ENCODE results near the gene SEPSECS. TPM values are rescaled to one million over a fixed set of nuclear protein-coding genes. Genes with fewer than 3 reads are reported as not detected.

SEPSECS gene
- total and polyA plus RNA-seq, 2 donors (not counting 3 experiments of a cell fraction or from before 2014, with no cell fraction given) = 2.8 to 8.3 TPM

DNA sequence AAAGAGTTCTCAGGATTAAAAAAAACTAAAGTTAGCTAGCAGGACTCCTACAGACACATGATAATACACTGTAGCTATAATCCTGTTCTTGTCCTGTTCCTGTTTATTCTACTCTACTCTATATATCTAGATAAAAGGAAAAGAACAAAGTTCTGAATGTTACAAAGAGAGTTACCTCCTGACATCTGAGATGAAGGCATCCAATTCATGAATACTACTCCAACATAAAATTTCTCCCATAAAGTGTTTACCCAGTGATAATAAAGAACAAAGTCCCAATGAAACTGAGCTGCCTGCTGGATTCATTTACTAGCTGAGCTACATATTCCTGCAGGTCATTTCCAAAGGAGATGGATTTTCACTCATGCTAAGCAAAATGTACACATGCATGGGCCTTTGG is 27.1 kb downstream of the SEPSECS start:
- Histone ChIP-seq H3K4me3 (replicated peaks in 1 of 3; ENCODE audit: insufficient read depth in 1 of 3, low read depth in 1 of 3, low read length in 3 of 3) (no peak overlapping the region), H3K9ac (replicated peaks; ENCODE audit: extremely low read depth, insufficient read depth, low read length) (no peak overlapping the region), H3K4me2 (ENCODE audit: insufficient read depth, low read length) (no peak overlapping the region), H3K27me3 (ENCODE audit: control insufficient read depth in 2 of 2, insufficient read depth in 2 of 2, low read length in 2 of 2) (no peaks in the 10 kb centered on the region), H3K27ac (ENCODE audit: insufficient read depth, low read depth, low read length) (no peak overlapping the region), H3K9me1 (replicated peaks; ENCODE audit: control insufficient read depth, extremely low read depth, insufficient read depth, low read length) (no peaks in the 10 kb centered on the region), H2AFZ (ENCODE audit: low read depth, low read length) (no peak overlapping the region), H3K79me2 (ENCODE audit: control insufficient read depth, insufficient read depth, low read length) (no peaks in the 10 kb centered on the region), H3K36me3 (ENCODE audit: control insufficient read depth in 2 of 2, extremely low read depth in 1 of 2, insufficient read depth in 2 of 2, low read length in 2 of 2) (no peaks in the 10 kb centered on the region), H3K9me3 (replicated peaks; ENCODE audit: control insufficient read depth, insufficient read depth, low read length) (no peaks in the 10 kb centered on the region), H4K20me1 (replicated peaks; ENCODE audit: control insufficient read depth, extremely low read depth, insufficient read depth, low read length) (no peaks in the 10 kb centered on the region), H3K4me1 (ENCODE audit: control insufficient read depth, extremely low read depth, insufficient read depth, low read length) (no peaks in the 10 kb centered on the region)
- TF ChIP-seq EZH2 (IDR thresholded peaks at IDR 0.05; ENCODE audit: borderline replicate concordance, low read depth, low read length, severe bottlenecking) (no peak), JUN (IDR thresholded peaks at IDR 0.05; ENCODE audit: borderline replicate concordance, insufficient read depth, insufficient read length, low read depth) (no peak), CTCF (IDR thresholded peaks at IDR 0.05; ENCODE audit: extremely low read depth in 1 of 2, insufficient read depth in 1 of 2, low read depth in 1 of 2, low read length in 2 of 2) (no peak), POLR2AphosphoS5 (IDR thresholded peaks at IDR 0.05; ENCODE audit: insufficient read depth, low read depth, low read length) (no peak), MAX (IDR thresholded peaks at IDR 0.05; ENCODE audit: insufficient read depth, insufficient read length) (no peak), GATA2 (IDR thresholded peaks at IDR 0.05; ENCODE audit: insufficient read depth, insufficient read length, low read depth, low read length) (no peak), FOS (IDR thresholded peaks at IDR 0.05; ENCODE audit: borderline replicate concordance, insufficient read depth, low read length) (no peak)
- FAIRE-seq = no peak
- dilution Hi-C loops (cut with MboI; ENCODE audit: extremely low pct_ligation_motif_present, low sequenced_read_pairs) = no loop called here
- POLR2A ChIA-PET = no interaction called here
- BruUV-seq (replicated peaks) = no TSS peak
- intact Hi-C loops (cut with micrococcal nuclease) = no loop called here
- no peak for DNase-seq (ENCODE audit: low read depth, low spot score)
- CTCF ChIA-PET = interaction anchor here (1.5 to 3.4 kb wide), 2 partner anchors 11 to 179 kb away, joined by 3 to 21 read pairs; no protein-coding TSS in a partner anchor
